GM12878 (cell line): ENCODE measurements around the gene SPTLC2. TPM values are rescaled to one million over a fixed set of nuclear protein-coding genes. Genes with fewer than 3 reads are reported as not detected.

Experiments
- BCL11A ChIP-seq: IDR thresholded peaks from 2 replicates; pipeline ENCODE4 v1.6.1; 2011; ENCODE audit warnings: low read depth, low read length
- EP300 ChIP-seq, 2 experiments: fragments of 150-350 bp in 1 of 2; IDR thresholded peaks; 2 replicates each; pipeline ENCODE4 v1.6.1; 2011 to 2012; ENCODE audit warnings: low read depth in 2 of 2, low read length in 2 of 2, borderline replicate concordance in 1 of 2, improper control_type of control experiment in 1 of 2, inconsistent platforms in 1 of 2; ENCODE audit not compliant: control insufficient read depth in 1 of 2
- POLR2A ChIP-seq: IDR thresholded peaks from 2 replicates; pipeline ENCODE4 v1.6.1; 2011; ENCODE audit warnings: low read depth, mild to moderate bottlenecking, low read length
- polyA plus RNA-seq, 11 experiments: library from polyadenylated mRNA; depleted of rRNA in 4 of 11; unstranded in 6 of 11; stranded (reverse) in 5 of 11; fragments of >200 nt; fragmentation: Nextera tagmentation in 4 of 11; fragmentation: Illumina TruSeq in 1 of 11; extraction: Ambion mirVana in 4 of 11; extraction: Trizol in 1 of 11; gene quantifications; 1 replicate in 1 of 11; 2 replicates in 10 of 11; pipeline versions ENCODE4 v1.2.1 to v1.2.3, GENCODE V29; 2011 to 2016; ENCODE audit warnings: inconsistent platforms in 2 of 11, missing spikeins in 2 of 11, low read depth in 1 of 11
- total RNA-seq, 4 experiments: library from RNA; depleted of rRNA in 3 of 4; stranded (reverse); fragments of >200 nt in 3 of 4; fragmentation: Illumina TruSeq in 1 of 4; extraction: Trizol in 1 of 4; gene quantifications; 2 replicates each; pipeline versions ENCODE4 v1.2.1 to v1.2.3, GENCODE V29; 2013 to 2021
- TF ChIP-seq, protein P1 (sequence below): fragments of 450-650 bp; IDR thresholded peaks from 2 replicates; pipeline ENCODE4 v1.6.1; 2017; ENCODE audit warnings: antibody characterized with exemption, mild to moderate bottlenecking, moderate library complexity
- TF ChIP-seq, protein P2 (sequence below): fragments of 450-650 bp; IDR thresholded peaks from 2 replicates; pipeline ENCODE4 v1.6.1; 2017; ENCODE audit warnings: mild to moderate bottlenecking
- TF ChIP-seq, protein P3 (sequence below): fragments of 450-650 bp; IDR thresholded peaks from 2 replicates; pipeline ENCODE4 v1.6.1; 2017; ENCODE audit warnings: mild to moderate bottlenecking, moderate library complexity

Gene SPTLC2
- total and polyA plus RNA-seq, 10 of the 15 experiments (the other 5 are each of a cell fraction or from before 2014, with no cell fraction given) = 6.9 to 35.1 (median 19.7) TPM

DNA sequence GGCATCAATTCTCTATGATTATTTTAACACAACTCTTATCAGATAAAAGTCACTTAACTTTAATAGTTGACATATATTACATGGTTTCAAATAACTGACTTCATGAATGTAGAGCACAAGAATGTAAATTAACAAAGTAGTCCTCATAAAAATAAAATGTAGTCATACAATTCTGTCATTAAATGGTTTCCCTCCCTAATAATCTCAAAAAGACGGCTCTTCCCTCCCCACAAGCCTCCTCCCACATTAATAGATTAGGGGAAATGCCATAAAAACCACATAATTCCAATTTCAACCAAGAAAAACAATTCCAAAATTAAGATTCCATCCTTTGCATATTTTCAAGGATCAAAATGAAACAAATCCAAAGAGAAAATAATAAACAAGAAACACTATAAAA lies 36.7 kb downstream of the SPTLC2 start (continued):
- TF ChIP-seq POLR2A = no peak
- TF ChIP-seq, protein P1, sequence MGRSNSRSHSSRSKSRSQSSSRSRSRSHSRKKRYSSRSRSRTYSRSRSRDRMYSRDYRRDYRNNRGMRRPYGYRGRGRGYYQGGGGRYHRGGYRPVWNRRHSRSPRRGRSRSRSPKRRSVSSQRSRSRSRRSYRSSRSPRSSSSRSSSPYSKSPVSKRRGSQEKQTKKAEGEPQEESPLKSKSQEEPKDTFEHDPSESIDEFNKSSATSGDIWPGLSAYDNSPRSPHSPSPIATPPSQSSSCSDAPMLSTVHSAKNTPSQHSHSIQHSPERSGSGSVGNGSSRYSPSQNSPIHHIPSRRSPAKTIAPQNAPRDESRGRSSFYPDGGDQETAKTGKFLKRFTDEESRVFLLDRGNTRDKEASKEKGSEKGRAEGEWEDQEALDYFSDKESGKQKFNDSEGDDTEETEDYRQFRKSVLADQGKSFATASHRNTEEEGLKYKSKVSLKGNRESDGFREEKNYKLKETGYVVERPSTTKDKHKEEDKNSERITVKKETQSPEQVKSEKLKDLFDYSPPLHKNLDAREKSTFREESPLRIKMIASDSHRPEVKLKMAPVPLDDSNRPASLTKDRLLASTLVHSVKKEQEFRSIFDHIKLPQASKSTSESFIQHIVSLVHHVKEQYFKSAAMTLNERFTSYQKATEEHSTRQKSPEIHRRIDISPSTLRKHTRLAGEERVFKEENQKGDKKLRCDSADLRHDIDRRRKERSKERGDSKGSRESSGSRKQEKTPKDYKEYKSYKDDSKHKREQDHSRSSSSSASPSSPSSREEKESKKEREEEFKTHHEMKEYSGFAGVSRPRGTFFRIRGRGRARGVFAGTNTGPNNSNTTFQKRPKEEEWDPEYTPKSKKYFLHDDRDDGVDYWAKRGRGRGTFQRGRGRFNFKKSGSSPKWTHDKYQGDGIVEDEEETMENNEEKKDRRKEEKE = no peak
- TF ChIP-seq, protein P2, sequence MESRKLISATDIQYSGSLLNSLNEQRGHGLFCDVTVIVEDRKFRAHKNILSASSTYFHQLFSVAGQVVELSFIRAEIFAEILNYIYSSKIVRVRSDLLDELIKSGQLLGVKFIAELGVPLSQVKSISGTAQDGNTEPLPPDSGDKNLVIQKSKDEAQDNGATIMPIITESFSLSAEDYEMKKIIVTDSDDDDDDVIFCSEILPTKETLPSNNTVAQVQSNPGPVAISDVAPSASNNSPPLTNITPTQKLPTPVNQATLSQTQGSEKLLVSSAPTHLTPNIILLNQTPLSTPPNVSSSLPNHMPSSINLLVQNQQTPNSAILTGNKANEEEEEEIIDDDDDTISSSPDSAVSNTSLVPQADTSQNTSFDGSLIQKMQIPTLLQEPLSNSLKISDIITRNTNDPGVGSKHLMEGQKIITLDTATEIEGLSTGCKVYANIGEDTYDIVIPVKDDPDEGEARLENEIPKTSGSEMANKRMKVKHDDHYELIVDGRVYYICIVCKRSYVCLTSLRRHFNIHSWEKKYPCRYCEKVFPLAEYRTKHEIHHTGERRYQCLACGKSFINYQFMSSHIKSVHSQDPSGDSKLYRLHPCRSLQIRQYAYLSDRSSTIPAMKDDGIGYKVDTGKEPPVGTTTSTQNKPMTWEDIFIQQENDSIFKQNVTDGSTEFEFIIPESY = no peak
- TF ChIP-seq BCL11A = no peak
- TF ChIP-seq, protein P3, sequence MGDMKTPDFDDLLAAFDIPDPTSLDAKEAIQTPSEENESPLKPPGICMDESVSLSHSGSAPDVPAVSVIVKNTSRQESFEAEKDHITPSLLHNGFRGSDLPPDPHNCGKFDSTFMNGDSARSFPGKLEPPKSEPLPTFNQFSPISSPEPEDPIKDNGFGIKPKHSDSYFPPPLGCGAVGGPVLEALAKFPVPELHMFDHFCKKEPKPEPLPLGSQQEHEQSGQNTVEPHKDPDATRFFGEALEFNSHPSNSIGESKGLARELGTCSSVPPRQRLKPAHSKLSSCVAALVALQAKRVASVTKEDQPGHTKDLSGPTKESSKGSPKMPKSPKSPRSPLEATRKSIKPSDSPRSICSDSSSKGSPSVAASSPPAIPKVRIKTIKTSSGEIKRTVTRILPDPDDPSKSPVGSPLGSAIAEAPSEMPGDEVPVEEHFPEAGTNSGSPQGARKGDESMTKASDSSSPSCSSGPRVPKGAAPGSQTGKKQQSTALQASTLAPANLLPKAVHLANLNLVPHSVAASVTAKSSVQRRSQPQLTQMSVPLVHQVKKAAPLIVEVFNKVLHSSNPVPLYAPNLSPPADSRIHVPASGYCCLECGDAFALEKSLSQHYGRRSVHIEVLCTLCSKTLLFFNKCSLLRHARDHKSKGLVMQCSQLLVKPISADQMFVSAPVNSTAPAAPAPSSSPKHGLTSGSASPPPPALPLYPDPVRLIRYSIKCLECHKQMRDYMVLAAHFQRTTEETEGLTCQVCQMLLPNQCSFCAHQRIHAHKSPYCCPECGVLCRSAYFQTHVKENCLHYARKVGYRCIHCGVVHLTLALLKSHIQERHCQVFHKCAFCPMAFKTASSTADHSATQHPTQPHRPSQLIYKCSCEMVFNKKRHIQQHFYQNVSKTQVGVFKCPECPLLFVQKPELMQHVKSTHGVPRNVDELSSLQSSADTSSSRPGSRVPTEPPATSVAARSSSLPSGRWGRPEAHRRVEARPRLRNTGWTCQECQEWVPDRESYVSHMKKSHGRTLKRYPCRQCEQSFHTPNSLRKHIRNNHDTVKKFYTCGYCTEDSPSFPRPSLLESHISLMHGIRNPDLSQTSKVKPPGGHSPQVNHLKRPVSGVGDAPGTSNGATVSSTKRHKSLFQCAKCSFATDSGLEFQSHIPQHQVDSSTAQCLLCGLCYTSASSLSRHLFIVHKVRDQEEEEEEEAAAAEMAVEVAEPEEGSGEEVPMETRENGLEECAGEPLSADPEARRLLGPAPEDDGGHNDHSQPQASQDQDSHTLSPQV = no peak
- no peak for TF ChIP-seq EP300 (IDR thresholded peaks at IDR 0.05; ENCODE audit: borderline replicate concordance in 1 of 2, control insufficient read depth in 1 of 2, low read depth in 2 of 2, low read length in 2 of 2)
